Breast epithelium (tissue), 4 donors: Measurements from ENCODE around the gene MARCKSL1. TPM values are rescaled to one million over a fixed set of nuclear protein-coding genes. Genes with fewer than 3 reads are reported as not detected.
A peak's percentile ranks its signal among the peaks of the same experiment; 100 is the strongest.

Experiments
- DNase-seq, 2 donors: peaks; one replicate each; pipeline ENCODE4 v3.0.0-alpha.2; 2019; ENCODE audit warnings: low spot score in 2 of 2
- H3K27ac ChIP-seq, 2 donors: fragments of 200-600 bp; sonication (generic) in 1 of 2; one replicate each; pipeline ENCODE4 v1.5.1; 2016 to 2019; ENCODE audit warnings: mild to moderate bottlenecking in 1 of 2
- H3K27me3 ChIP-seq, 2 donors: fragments of 200-600 bp; sonication (generic) in 1 of 2; one replicate each; pipeline versions ENCODE4 v1.5.1 to v1.6.0; 2017 to 2019; ENCODE audit warnings: control low read depth in 1 of 2, mild to moderate bottlenecking in 1 of 2
- H3K36me3 ChIP-seq: fragments of 200-600 bp; one replicate; pipeline ENCODE4 v1.5.1; 2019
- H3K4me1 ChIP-seq, 2 donors: fragments of 200-600 bp; sonication (generic); one replicate each; pipeline ENCODE4 v1.5.1; 2016 to 2019; ENCODE audit warnings: control low read depth in 1 of 2
- H3K4me3 ChIP-seq, 3 donors: fragments of 200-600 bp; sonication (generic); 1 replicate in 2 of 3; 2 replicates in 1 of 3; pipeline ENCODE4 v1.5.1; 2016 to 2019; ENCODE audit warnings: mild to moderate bottlenecking in 3 of 3, moderate library complexity in 2 of 3
- H3K9me3 ChIP-seq, 2 donors: fragments of 200-600 bp; sonication (generic) in 1 of 2; one replicate each; pipeline ENCODE4 v1.5.1; 2016 to 2019; ENCODE audit warnings: control low read depth in 1 of 2
- POLR2A ChIP-seq: fragments of 450-650 bp; IDR thresholded peaks from one replicate; pipeline ENCODE4 v1.6.1; 2016; ENCODE audit warnings: antibody characterized with exemption, mild to moderate bottlenecking, moderate library complexity
- POLR2AphosphoS5 ChIP-seq, 3 donors: sonication (generic); formaldehyde crosslinking; IDR thresholded peaks; one replicate each; pipeline ENCODE4 v1.6.1; 2017; ENCODE audit warnings: antibody characterized with exemption in 3 of 3
- intact Hi-C: fragments of 100-400 bp; cut with DNase I; formaldehyde crosslinking; loops from one replicate; pipeline ENCODE4 v1.15.1; 2023; ENCODE audit warnings: low total_unique reads
- total RNA-seq, 3 donors: library from RNA; depleted of rRNA; stranded (reverse); fragments of >200 nt; gene quantifications; one replicate each; pipeline ENCODE4 v1.1.0, GENCODE V29; 2016
- TF ChIP-seq, protein P1 (sequence below), 3 donors: fragments of 450-650 bp; IDR thresholded peaks; one replicate each; pipeline ENCODE4 v1.5.1; 2016 to 2017; ENCODE audit warnings: antibody characterized with exemption in 3 of 3, mild to moderate bottlenecking in 3 of 3, moderate library complexity in 3 of 3

Gene MARCKSL1
- total RNA-seq, 3 donors from 2014 or later: 33.4 to 82.8 (median 47.9) TPM

DNA sequence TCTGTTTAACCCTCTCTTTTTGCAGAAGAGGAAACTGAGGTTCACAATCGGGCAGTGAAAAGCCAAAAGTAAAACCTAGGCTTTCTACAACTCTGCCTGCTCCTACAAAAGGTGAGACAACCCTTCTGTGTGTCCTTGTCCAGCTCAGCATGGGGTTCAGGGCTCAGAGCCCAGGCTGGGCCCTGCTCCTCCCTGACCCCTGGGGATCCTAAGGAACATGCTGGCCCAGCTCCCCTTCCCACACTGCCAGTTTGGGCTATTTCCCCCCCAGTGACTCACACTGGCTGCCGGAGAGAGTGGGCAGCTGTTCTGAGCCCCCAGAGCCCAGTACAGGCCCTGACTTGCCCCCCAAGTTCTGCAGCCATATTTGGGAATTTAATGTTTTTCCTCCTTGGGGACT, 17.4 kb upstream of the MARCKSL1 start:
- Histone ChIP-seq H3K27me3 (no peaks in the 10 kb centered on the region), H3K36me3 (no peaks in the 10 kb centered on the region), H3K27ac (peak overlapping the region; percentile 60 to 96), H3K4me3 (no peak overlapping the region), H3K4me1 (peaks cover 0 to 15% of the 10 kb centered on the region in 2 donors), H3K9me3 (no peaks in the 10 kb centered on the region)
- no peak for DNase-seq
- TF ChIP-seq, protein P1, sequence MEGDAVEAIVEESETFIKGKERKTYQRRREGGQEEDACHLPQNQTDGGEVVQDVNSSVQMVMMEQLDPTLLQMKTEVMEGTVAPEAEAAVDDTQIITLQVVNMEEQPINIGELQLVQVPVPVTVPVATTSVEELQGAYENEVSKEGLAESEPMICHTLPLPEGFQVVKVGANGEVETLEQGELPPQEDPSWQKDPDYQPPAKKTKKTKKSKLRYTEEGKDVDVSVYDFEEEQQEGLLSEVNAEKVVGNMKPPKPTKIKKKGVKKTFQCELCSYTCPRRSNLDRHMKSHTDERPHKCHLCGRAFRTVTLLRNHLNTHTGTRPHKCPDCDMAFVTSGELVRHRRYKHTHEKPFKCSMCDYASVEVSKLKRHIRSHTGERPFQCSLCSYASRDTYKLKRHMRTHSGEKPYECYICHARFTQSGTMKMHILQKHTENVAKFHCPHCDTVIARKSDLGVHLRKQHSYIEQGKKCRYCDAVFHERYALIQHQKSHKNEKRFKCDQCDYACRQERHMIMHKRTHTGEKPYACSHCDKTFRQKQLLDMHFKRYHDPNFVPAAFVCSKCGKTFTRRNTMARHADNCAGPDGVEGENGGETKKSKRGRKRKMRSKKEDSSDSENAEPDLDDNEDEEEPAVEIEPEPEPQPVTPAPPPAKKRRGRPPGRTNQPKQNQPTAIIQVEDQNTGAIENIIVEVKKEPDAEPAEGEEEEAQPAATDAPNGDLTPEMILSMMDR (IDR thresholded peaks at IDR 0.05): no peak
- TF ChIP-seq POLR2AphosphoS5 (IDR thresholded peaks at IDR 0.05) (no peak), POLR2A (no peak)
- intact Hi-C loops: no loop called here

DNA sequence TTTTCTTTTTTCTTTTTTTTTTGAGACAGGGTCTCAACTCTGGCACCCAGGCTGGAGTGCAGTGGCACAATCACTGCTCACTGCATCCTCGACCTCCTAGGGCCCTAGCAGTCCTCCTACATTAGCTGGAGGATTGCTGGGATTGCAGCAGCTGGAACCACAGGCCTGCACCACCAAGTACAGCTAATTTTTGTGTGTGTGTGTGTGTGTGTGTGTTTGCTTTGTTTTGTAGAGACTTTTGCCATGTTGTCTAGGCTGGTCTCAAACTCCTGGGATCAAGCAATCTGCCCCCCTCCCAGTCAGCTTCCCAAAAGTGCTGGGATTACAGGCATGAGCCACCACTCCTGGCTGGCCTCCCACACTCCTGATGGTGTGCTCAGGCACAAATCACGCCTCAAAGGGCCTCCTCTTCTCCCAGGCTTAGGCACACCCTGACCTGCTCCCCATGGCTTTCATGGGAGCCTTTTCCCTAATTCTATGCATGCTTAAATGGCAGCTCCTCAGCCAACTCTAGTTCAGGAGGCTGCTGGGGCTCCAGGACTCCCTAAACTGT, 16.9 kb upstream of the MARCKSL1 start:
- Histone ChIP-seq H3K9me3 (no peaks in the 10 kb centered on the region), H3K27ac (peak overlapping the region; percentile 60 to 96), H3K36me3 (no peaks in the 10 kb centered on the region), H3K27me3 (no peaks in the 10 kb centered on the region), H3K4me1 (peaks cover 0 to 15% of the 10 kb centered on the region in 2 donors), H3K4me3 (no peak overlapping the region)
- intact Hi-C loops: no loop called here
- TF ChIP-seq POLR2AphosphoS5 (IDR thresholded peaks at IDR 0.05) (no peak), POLR2A (no peak)
- TF ChIP-seq, protein P1 (IDR thresholded peaks at IDR 0.05): no peak
- no peak for DNase-seq

DNA sequence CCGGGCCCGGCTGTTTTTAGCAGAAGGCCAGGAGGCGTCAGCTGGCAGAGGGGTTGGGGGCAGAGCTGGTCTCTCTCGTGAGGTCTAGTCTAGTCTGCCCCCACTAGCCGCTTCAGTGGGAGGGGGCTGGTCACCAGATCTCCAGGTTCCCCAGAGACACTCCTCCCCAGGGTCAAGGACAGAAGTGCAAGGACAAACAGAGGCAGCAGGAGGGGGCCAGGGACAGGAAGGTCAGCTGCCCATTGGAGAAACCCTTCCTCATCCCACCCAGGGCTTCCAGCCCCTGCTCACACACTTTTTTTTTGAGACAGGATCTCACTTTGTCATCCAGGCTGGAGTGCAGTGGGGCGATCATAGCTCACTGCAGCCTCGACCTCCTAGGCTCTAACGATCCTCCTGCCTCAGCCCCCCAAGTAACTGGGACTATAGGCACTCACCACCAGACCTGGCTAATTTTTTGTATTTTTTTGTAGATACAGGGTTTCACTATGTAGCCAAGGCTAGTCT, 16.3 kb upstream of the MARCKSL1 start:
- H3K36me3 ChIP-seq: no peaks in the 10 kb centered on the region
- TF ChIP-seq POLR2AphosphoS5 (IDR thresholded peaks at IDR 0.05) (no peak), POLR2A (no peak)
- TF ChIP-seq, protein P1 (IDR thresholded peaks at IDR 0.05): no peak
- H3K4me1 ChIP-seq: peaks cover 0 to 15% of the 10 kb centered on the region in 2 donors
- H3K27me3 ChIP-seq: no peaks in the 10 kb centered on the region
- intact Hi-C loops: no loop called here
- no peak for DNase-seq
- no peaks in the 10 kb centered on the region for H3K9me3 ChIP-seq
- H3K4me3 ChIP-seq: peak overlapping the region; percentile 65 to 98 (median 81)
- peak overlapping the region; percentile 96 to 99 for H3K27ac ChIP-seq

DNA sequence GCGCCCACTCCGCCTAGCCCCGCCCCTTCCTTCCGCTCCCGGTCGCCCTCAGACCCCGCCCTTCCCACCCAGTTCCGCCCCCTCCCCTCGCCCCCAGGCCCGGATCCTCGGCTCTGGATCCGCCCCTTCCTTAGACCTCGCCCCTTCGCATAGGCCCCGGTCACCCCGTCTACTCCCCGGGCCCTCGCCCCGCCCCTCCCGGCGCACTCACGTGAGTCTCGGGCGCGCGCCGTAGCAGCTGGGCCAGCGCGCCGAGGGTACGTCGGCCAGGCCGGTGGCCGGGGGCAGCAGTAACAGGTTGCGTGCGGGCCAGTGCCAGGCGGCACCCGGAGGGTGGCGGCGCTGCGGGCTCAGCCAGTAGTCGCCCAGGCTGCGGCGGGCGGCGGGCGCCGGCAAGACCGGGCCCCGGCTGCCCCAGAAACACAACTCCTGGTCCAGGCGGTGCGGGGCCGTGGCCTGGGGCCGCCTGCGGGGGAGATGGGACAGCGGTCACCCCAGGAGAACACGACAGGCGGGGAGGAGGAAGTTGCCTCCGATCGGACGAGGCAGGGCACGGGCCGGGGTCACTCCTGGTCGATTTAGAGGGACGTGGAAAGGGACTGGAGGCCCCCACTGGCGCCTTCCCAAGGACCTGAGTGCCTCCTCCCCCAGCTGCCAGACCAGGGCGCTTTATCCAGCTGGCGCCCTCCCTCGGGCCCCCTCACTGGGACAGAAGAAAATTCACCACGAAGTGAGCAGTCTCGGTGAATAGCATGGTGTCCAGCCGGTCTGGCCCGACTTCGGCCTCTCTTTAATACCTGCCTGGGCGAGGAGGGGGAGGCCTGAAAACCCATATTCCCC, 15.6 kb upstream of the MARCKSL1 start:
- DNase-seq: peak; percentile 94 to 96
- Histone ChIP-seq H3K27me3 (no peaks in the 10 kb centered on the region), H3K36me3 (no peaks in the 10 kb centered on the region), H3K4me3 (peak overlapping the region; percentile 65 to 98 (median 81)), H3K27ac (peak overlapping the region; percentile 96 to 99), H3K9me3 (no peaks in the 10 kb centered on the region), H3K4me1 (peaks cover 0 to 15% of the 10 kb centered on the region in 2 donors)
- TF ChIP-seq POLR2AphosphoS5 (IDR thresholded peaks at IDR 0.05) (peak; percentile 65 to 94 (median 87)), POLR2A (no peak)
- TF ChIP-seq, protein P1 (IDR thresholded peaks at IDR 0.05): no peak
- intact Hi-C loops: no loop called here
